Gastroesophageal sphincter (tissue), 3 donors: ENCODE measurements around the gene KIRREL3.

Experiments
- CTCF ChIP-seq, 4 experiments: fragments of 200-600 bp in 2 of 4; fragments of 450-650 bp in 2 of 4; sonication (generic) in 1 of 4; IDR thresholded peaks; one replicate each; pipeline ENCODE4 v1.5.1; 2017 to 2019; ENCODE audit warnings: antibody characterized with exemption in 4 of 4, mild to moderate bottlenecking in 2 of 4, moderate library complexity in 2 of 4
- EP300 ChIP-seq: sonication (generic); formaldehyde crosslinking; IDR thresholded peaks from one replicate; pipeline ENCODE4 v1.6.1; 2017; ENCODE audit warnings: antibody characterized with exemption, mild to moderate bottlenecking
- POLR2A ChIP-seq, 2 donors: fragments of 450-650 bp; IDR thresholded peaks; one replicate each; pipeline ENCODE4 v1.6.1; 2017; ENCODE audit warnings: antibody characterized with exemption in 2 of 2, mild to moderate bottlenecking in 2 of 2, moderate library complexity in 1 of 2
- POLR2AphosphoS5 ChIP-seq: sonication (generic); formaldehyde crosslinking; IDR thresholded peaks from one replicate; pipeline ENCODE4 v1.6.1; 2017; ENCODE audit warnings: antibody characterized with exemption

GRCh38 chr11:126495281-126496220 is 505.0 kb downstream of the KIRREL3 start:
- TF ChIP-seq CTCF (IDR thresholded peaks at IDR 0.05) = no peak
- TF ChIP-seq POLR2A (IDR thresholded peaks at IDR 0.05) = no peak
- no peak for TF ChIP-seq POLR2AphosphoS5
- no peak for TF ChIP-seq EP300
